K562 (cell line): ENCODE data around the gene EVC. TPM values are rescaled to one million over a fixed set of nuclear protein-coding genes. Genes with fewer than 3 reads are reported as not detected.

Experiments used
- ATAC-seq: fragments of 200-7000 bp; cut with Tn5 transposase; 3 replicates; pipeline ENCODE4 v1.9.1; 2020; ENCODE audit warnings: moderate library complexity
- BruUV-seq: library from RNA; stranded (reverse); fragments of 400-500 nt; replicated peaks from 2 replicates; lab custom pipeline; 2021; lab: Mats Ljungman, UMichigan
- CTCF ChIA-PET: fragments of 300-600 bp; formaldehyde crosslinking; extraction: SDS; loops from one replicate; lab custom pipeline; 2021; ENCODE audit warnings: low intra/inter-chr PET ratio; lab: Yijun Ruan, JAX
- POLR2A ChIA-PET: fragments of 300-600, 350-650 bp; sonication (Branson Sonifier 250); formaldehyde crosslinking; extraction: SDS; loops from one replicate; lab custom pipeline; 2021; ENCODE audit warnings: antibody characterized with exemption, inconsistent platforms; lab: Yijun Ruan, JAX
- DNase-seq, 4 experiments: peaks; one replicate each; pipeline versions ENCODE4 v3.0.0 to v3.0.0-alpha.2; 2011 to 2018; ENCODE audit warnings: low spot score in 3 of 4, mixed read lengths in 3 of 4; ENCODE audit errors: extremely low read depth in 1 of 4
- FAIRE-seq: peaks from 2 replicates; lab custom pipeline; 2011; peaks lifted over from hg19 to GRCh38; lab: Jason Lieb, UNC
- H2AFZ ChIP-seq: 2 replicates; pipeline ENCODE4 v1.6.0; 2011; ENCODE audit warnings: low read depth, low read length, control low read depth, inconsistent platforms
- H3K27ac ChIP-seq: fragments of 200-600 bp; 3 replicates; pipeline ENCODE4 v1.8.0; 2011; ENCODE audit warnings: low read depth, mild to moderate bottlenecking, control low read depth, inconsistent platforms, low read length, moderate library complexity, mixed read lengths; ENCODE audit errors: extremely low read depth
- H3K27me3 ChIP-seq, 2 experiments: fragments of 300-600 bp in 1 of 2; 2 replicates in 1 of 2; 3 replicates in 1 of 2; pipeline versions ENCODE4 v1.6.0 to v1.8.0; 2011; ENCODE audit warnings: inconsistent platforms in 2 of 2, low read length in 2 of 2, mild to moderate bottlenecking in 1 of 2, mixed read lengths in 1 of 2, moderate library complexity in 1 of 2; ENCODE audit not compliant: control insufficient read depth in 2 of 2, insufficient read depth in 2 of 2
- H3K36me3 ChIP-seq: fragments of 300-600 bp; 3 replicates; pipeline ENCODE4 v1.8.0; 2011; ENCODE audit warnings: mild to moderate bottlenecking, low read length, inconsistent platforms; ENCODE audit not compliant: control insufficient read depth, insufficient read depth
- H3K4me1 ChIP-seq, 2 experiments: fragments of 200-600 bp in 1 of 2; replicated peaks in 1 of 2; 2 replicates in 1 of 2; 3 replicates in 1 of 2; pipeline versions ENCODE4 v1.5.1 to v1.8.0; 2011; ENCODE audit warnings: inconsistent platforms in 2 of 2, low read length in 2 of 2, mild to moderate bottlenecking in 1 of 2, mixed read lengths in 1 of 2, moderate library complexity in 1 of 2; ENCODE audit not compliant: control insufficient read depth in 2 of 2, insufficient read depth in 2 of 2
- H3K4me2 ChIP-seq: 2 replicates; pipeline ENCODE4 v1.6.1; 2011; ENCODE audit warnings: low read length, control low read depth, inconsistent platforms, mixed read lengths; ENCODE audit not compliant: insufficient read depth
- H3K4me3 ChIP-seq: fragments of 200-600 bp; sonication (generic), shearing (Covaris generic); 2 replicates; pipeline ENCODE4 v1.5.1; 2016; ENCODE audit warnings: control low read depth, inconsistent platforms
- H3K79me2 ChIP-seq: fragments of 200-600 bp; 3 replicates; pipeline ENCODE4 v1.8.0; 2011; ENCODE audit warnings: low read length, inconsistent platforms; ENCODE audit not compliant: control insufficient read depth, insufficient read depth
- H3K9ac ChIP-seq, 2 experiments: 2 replicates each; pipeline versions ENCODE4 v1.6.0 to v1.6.1; 2011; ENCODE audit warnings: low read depth in 2 of 2, low read length in 2 of 2, control low read depth in 1 of 2, inconsistent platforms in 1 of 2, mild to moderate bottlenecking in 1 of 2, mixed read lengths in 1 of 2; ENCODE audit not compliant: insufficient read depth in 1 of 2
- H3K9me1 ChIP-seq: one replicate; pipeline ENCODE4 v1.6.0; 2011; ENCODE audit warnings: inconsistent platforms, mild to moderate bottlenecking, low read length, moderate library complexity; ENCODE audit not compliant: control insufficient read depth, insufficient read depth
- H3K9me3 ChIP-seq: replicated peaks from 2 replicates; pipeline ENCODE4 v1.5.1; 2011; ENCODE audit warnings: low read depth, low read length, inconsistent platforms; ENCODE audit not compliant: control insufficient read depth, insufficient read depth
- H4K20me1 ChIP-seq: replicated peaks from 2 replicates; pipeline ENCODE4 v1.6.1; 2011; ENCODE audit warnings: low read length, inconsistent platforms, mixed read lengths; ENCODE audit not compliant: control insufficient read depth, insufficient read depth
- ETV1 ChIP-seq: fragments of 450-650 bp; conservative IDR thresholded peaks from 2 replicates; pipeline ENCODE4 v1.6.1; 2016; ENCODE audit warnings: missing genetic modification characterization, control low read depth, low read depth, missing compliant biosample characterization
- HDAC1 ChIP-seq, 2 experiments: fragments of 450-650 bp; IDR thresholded peaks; 2 replicates each; pipeline ENCODE4 v1.6.1; 2016 to 2017; ENCODE audit warnings: inconsistent platforms in 1 of 2, mild to moderate bottlenecking in 1 of 2, moderate library complexity in 1 of 2
- NR2F6 ChIP-seq: fragments of 450-650 bp; formaldehyde crosslinking; IDR thresholded peaks from 2 replicates; pipeline ENCODE4 v1.4.0; 2020; ENCODE audit warnings: mild to moderate bottlenecking
- RAD21 ChIP-seq, 2 experiments: fragments of 250-450 bp in 1 of 2; fragments of 450-650 bp in 1 of 2; sonication (Bioruptor Pico) in 1 of 2; formaldehyde crosslinking in 1 of 2; IDR thresholded peaks in 1 of 2; conservative IDR thresholded peaks in 1 of 2; 2 replicates each; pipeline versions ENCODE4 v1.4.0 to v1.8.0; 2020 to 2022; ENCODE audit warnings: mild to moderate bottlenecking in 2 of 2, moderate library complexity in 1 of 2
- RFX7 ChIP-seq: fragments of 250-450 bp; sonication (Bioruptor Pico); IDR thresholded peaks from 2 replicates; pipeline ENCODE4 v1.5.1; 2021; ENCODE audit warnings: mild to moderate bottlenecking
- SIN3B ChIP-seq: fragments of 450-650 bp; IDR thresholded peaks from 2 replicates; pipeline ENCODE4 v1.6.1; 2017; ENCODE audit warnings: low read depth, mild to moderate bottlenecking, moderate library complexity
- TEAD1 ChIP-seq, 2 experiments: fragments of 450-650 bp in 1 of 2; sonication (generic) in 1 of 2; formaldehyde crosslinking; IDR thresholded peaks; 2 replicates each; pipeline versions ENCODE4 v1.4.0 to v1.8.0; 2020 to 2022; ENCODE audit warnings: mild to moderate bottlenecking in 2 of 2, missing genetic modification reagents in 1 of 2
- ZNF124 ChIP-seq: sonication (generic); formaldehyde crosslinking; IDR thresholded peaks from 2 replicates; pipeline ENCODE4 v1.8.1; 2022; ENCODE audit warnings: missing genetic modification reagents
- ZNF436 ChIP-seq: fragments of 250-450, 450-650 bp; sonication (Bioruptor Pico); formaldehyde crosslinking; IDR thresholded peaks from 2 replicates; pipeline ENCODE4 v1.7.0; 2020; ENCODE audit warnings: mild to moderate bottlenecking
- WGBS: fragments of 100-300 bp; shearing (Covaris generic); methylation state at CpG from one replicate; pipeline ENCODE4 v1.1.6; 2016; ENCODE audit warnings: low coverage, mixed read lengths; ENCODE audit not compliant: insufficient coverage; ENCODE audit errors: missing lambda C conversion rate; 5-methylcytosine and 5-hydroxymethylcytosine counted together
- in situ Hi-C: fragments of 300-500 bp; cut with MboI; formaldehyde crosslinking; loops from 4 replicates; pipeline ENCODE4 v1.15.0; 2018; ENCODE audit warnings: inconsistent platforms, mixed read lengths
- intact Hi-C: fragments of 100-400 bp; cut with micrococcal nuclease; formaldehyde crosslinking; loops from 2 replicates; pipeline ENCODE4 v1.14.2; 2022
- polyA plus RNA-seq, 8 experiments: library from polyadenylated mRNA; depleted of rRNA in 4 of 8; stranded (reverse) in 5 of 8; unstranded in 3 of 8; fragments of >200 nt; fragmentation: Nextera tagmentation in 2 of 8; fragmentation: Illumina TruSeq in 1 of 8; extraction: Ambion mirVana in 2 of 8; extraction: Trizol in 1 of 8; gene quantifications; 2 replicates each; pipeline versions ENCODE4 v1.2.1 to v1.2.3, GENCODE V29; 2011 to 2014; ENCODE audit warnings: inconsistent platforms in 1 of 8, missing spikeins in 1 of 8
- total RNA-seq, 7 experiments: library from RNA; depleted of rRNA in 6 of 7; stranded (reverse); fragments of >200 nt in 6 of 7; fragmentation: Illumina TruSeq in 2 of 7; extraction: Trizol in 2 of 7; gene quantifications; 2 replicates each; pipeline versions ENCODE4 v1.2.1 to v1.2.3, GENCODE V29; 2011 to 2021; ENCODE audit warnings: low replicate concordance in 1 of 7

EVC gene
- total and polyA plus RNA-seq, 9 of the 15 experiments (the other 6 are each of a cell fraction or from before 2014, with no cell fraction given), result 0.03 to 3.2 (median 1.1) TPM

DNA sequence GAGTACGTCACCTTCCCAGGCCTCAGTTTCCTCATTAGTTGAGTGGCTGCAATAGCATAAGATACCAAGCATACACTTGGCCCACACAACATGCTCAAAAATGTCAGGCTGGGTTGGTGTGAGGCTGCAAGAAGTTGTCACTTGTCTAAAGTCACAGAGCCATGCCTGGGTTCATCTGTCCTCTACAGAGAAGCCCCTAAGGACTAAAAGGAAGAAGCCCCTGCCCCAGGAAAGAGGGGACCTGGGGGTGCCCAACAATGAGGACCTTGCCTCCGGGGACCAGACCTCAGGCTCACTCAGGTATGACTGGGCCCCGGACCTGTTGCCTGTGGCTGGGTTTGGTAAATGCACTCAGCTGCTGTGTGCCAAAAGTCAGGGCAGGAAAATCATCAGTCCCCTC, 99.2 kb downstream of the EVC start:
- no peaks in the 10 kb centered on the region for H4K20me1 ChIP-seq
- no peak overlapping the region for H3K4me3 ChIP-seq
- 0% methylated on average over 3 of the region's 3 CpGs for WGBS
- TF ChIP-seq NR2F6 (no peak), RAD21 (CRISPR knock-in tag; conservative IDR thresholded peaks at IDR 0.05 in 1 of 2, IDR thresholded peaks at IDR 0.05 in 1 of 2) (no peak), TEAD1 (CRISPR knock-in tag; IDR thresholded peaks at IDR 0.05) (no peak), ZNF124 (CRISPR knock-in tag) (no peak), HDAC1 (IDR thresholded peaks at IDR 0.05) (no peak), ETV1 (tag) (no peak), RFX7 (CRISPR knock-in tag) (no peak), ZNF436 (CRISPR knock-in tag) (no peak), SIN3B (no peak)
- TF ChIP-seq, all 486 proteins: peak for 0
- H3K9me3 ChIP-seq, result no peaks in the 10 kb centered on the region
- no peak overlapping the region for H3K4me2 ChIP-seq
- intact Hi-C loops, result loop anchor here (5.0 kb wide), 2 partner anchors 418 to 813 kb away; no protein-coding TSS in a partner anchor
- in situ Hi-C loops, result loop anchor here (25.0 kb wide), 1 partner anchor 1323 kb away; no protein-coding TSS in a partner anchor
- FAIRE-seq (no peak), ATAC-seq (no peak), DNase-seq (no peak)
- no peak overlapping the region for H3K27ac ChIP-seq
- H3K4me1 ChIP-seq, result no peaks in the 10 kb centered on the region; a peak in 1 of 5 replicates
- H2AFZ ChIP-seq, result no peak overlapping the region
- ChIA-PET CTCF (no interaction called here), POLR2A (interaction anchor here (0.5 kb wide), 1 partner anchor 65 kb away, joined by 3 read pairs; no protein-coding TSS in a partner anchor)
- no peaks in the 10 kb centered on the region for H3K9me1 ChIP-seq
- no peak overlapping the region for H3K9ac ChIP-seq
- H3K79me2 ChIP-seq, result no peaks in the 10 kb centered on the region
- BruUV-seq, result no TSS peak
- H3K36me3 ChIP-seq, result no peaks in the 10 kb centered on the region
- peaks cover 0 to under 1% of the 10 kb centered on the region in 2 experiments; a peak in 1 of 5 replicates for H3K27me3 ChIP-seq
